ENCODE data around the gene PSMA5.

Gene PSMA5

GRCh38 chr1:109367626-109368025, 58.6 kb downstream of the PSMA5 start:
- no peak for DNase-seq (ENCODE audit: low spot score)

- DNase-seq (ENCODE audit: low spot score): no peak
These were observed 60.5 kb downstream of the PSMA5 start for GRCh38 chr1:109365642-109366204.

DNA sequence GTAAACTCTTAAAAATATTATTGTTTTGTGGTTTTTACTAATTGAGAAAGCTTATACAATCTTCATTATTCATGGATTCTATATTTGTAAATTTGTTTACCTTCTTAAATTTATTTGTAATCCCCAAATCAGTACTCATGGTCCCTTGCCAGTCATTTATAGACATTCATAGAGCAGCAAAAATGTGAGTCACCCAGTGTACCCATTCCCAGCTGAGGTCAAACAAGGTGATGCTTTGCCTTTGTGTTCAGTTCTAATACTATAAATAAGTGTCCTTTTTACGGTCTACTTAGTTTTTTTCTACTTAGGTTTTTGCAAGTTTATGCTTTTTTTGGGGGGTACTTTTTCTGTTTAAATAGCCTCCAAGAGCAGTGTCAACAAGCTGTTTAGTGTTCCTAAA, 64.6 kb downstream of the PSMA5 start:
- no peak for DNase-seq (ENCODE audit: low spot score)

GRCh38 chr1:109361069-109361468, 65.2 kb downstream of the PSMA5 start:
- no peak for DNase-seq (ENCODE audit: low spot score)

- no peak for DNase-seq (ENCODE audit: low spot score)
These were observed 68.6 kb downstream of the PSMA5 start for GRCh38 chr1:109357616-109358015.

DNA sequence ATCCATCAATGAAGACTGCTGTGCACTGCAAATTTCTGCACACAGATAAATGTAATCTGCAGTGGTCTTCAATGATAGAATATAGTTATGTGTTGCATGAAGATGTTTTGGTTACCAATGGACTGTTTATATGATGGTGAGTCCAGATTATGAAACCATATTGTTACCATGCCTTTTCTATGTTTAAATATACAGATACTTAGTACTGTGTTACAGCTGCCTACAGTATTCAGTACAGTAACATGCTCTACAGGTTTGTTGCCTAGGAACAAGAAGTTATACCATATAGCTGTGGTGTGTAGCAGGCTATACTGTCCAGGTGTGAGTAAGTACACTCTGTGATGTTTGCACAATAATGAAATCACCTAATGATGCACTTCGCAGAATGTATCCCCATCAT, 69.3 kb downstream of the PSMA5 start:
- DNase-seq (ENCODE audit: low spot score): no peak

DNA sequence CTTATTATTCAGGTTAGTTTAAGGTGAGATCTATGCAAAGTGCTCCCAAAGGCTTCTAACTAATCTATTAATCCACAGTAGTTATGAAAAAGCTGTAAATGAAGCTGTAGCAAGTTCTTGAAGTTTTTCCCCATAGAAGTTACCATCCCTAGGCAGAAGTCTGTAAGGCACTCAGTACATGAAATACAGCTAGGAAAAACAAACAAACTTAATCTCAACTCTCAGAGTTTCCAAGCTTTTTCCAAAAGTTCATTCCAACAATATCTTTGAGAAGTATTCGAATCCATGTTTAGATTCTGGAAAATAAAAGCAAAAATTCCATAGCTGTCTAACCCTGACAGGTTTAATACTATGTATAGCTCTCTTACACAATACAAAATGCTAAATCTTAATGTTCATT, 69.7 kb downstream of the PSMA5 start:
- DNase-seq (ENCODE audit: low spot score): no peak

- no peak for DNase-seq (ENCODE audit: low spot score)
These were observed 71.3 kb downstream of the PSMA5 start for GRCh38 chr1:109354929-109355328.

GRCh38 chr1:109351457-109351856, 74.8 kb downstream of the PSMA5 start:
- no peak for DNase-seq (ENCODE audit: low spot score)

- no peak for DNase-seq (ENCODE audit: low spot score)
These were observed 75.6 kb downstream of the PSMA5 start for GRCh38 chr1:109350655-109351054.

DNA sequence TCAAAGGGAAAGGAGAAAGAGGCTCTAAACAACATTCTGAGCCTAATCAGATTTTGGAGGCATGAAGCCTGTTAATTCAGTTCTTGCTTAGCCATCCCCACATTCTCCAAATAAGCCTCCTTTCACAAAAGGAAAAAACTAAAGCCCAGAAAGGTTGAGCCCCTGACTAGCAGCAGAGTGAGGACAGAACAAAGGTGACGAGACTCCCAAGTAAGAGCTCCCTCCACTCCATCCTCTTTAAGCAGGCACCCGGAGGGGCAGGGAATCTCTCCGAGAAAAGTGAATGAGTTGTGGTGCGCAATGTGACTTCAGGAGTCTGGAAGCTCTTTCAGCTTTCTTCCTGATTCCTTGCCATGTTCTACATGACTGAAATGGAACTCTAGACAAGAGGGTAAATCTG, 76.1 kb downstream of the PSMA5 start:
- no peak for DNase-seq (ENCODE audit: low spot score)
